Activated CD4-positive, alpha-beta T cell treated with anti-CD3 and anti-CD28 coated beads for 48 hours (primary cell): Measurements from ENCODE around the gene LMX1B.
A peak's percentile ranks its signal among the peaks of the same experiment; 100 is the strongest.

ENCODE experiments used
- DNase-seq: peaks from one replicate; pipeline ENCODE4 v3.0.0-alpha.2; 2020

The LMX1B gene

GRCh38 chr9:126605792-126606482, 7.8 kb upstream of the LMX1B start:
- no peak for DNase-seq

GRCh38 chr9:126606483-126606870, 7.3 kb upstream of the LMX1B start:
- DNase-seq, result no peak

GRCh38 chr9:126607086-126607485, 6.6 kb upstream of the LMX1B start:
- no peak for DNase-seq

DNA sequence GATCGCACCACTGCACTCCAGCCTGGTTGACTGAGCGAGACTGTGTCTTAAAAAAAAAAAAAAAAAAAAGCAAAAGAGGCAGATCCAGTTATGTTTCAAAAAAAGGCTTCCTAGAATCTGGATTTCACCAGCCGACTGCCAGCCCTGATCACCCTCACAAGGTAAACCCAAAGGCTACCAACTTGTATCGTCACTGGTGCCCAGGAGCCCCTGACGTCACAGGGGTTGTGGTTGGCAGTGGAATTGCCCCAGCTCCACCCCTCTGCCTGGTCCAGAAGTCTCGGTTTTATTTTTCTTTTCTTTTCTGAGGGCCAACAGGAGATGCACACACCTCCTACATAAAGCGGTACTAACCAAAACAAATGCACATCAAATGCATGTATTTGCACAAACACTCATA, 6.0 kb upstream of the LMX1B start:
- DNase-seq, result no peak

- DNase-seq, result no peak
Observed at GRCh38 chr9:126608551-126608950, 5.2 kb upstream of the LMX1B start.

GRCh38 chr9:126609191-126609590, 4.5 kb upstream of the LMX1B start:
- DNase-seq, result no peak

DNA sequence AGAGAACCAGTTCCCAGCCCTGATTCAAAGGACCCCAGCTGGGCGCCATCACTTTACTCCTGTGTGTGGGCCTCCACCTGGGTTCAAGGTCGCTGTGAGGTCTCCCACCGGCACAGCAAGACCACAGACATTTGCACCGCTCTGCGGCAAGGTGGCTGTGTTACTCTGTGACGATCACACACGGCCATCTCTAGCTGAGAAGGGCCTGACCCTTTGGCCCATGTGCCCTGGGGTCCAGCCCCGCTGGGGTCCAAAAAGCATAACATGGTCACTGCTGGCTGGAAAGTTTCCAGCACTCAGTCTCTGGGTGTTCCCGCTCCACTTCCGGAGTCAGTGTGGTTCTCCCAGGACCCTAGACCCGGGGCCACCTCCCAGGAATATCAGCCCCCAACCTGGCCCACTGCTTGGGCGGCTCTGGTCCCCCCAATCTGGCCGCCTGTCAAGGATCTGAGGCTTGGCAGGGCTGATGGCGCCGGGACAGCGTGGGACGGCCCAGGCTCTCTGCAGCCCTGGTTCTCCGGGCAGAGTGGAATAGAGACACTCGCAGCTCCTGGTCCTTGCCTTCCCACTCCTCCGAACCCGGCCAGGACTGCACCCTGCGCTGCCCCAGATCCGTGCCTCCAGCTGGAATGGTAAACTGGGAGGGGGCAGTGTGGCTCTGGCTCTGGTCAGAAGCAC, 3.9 kb upstream of the LMX1B start:
- DNase-seq, result no peak

DNA sequence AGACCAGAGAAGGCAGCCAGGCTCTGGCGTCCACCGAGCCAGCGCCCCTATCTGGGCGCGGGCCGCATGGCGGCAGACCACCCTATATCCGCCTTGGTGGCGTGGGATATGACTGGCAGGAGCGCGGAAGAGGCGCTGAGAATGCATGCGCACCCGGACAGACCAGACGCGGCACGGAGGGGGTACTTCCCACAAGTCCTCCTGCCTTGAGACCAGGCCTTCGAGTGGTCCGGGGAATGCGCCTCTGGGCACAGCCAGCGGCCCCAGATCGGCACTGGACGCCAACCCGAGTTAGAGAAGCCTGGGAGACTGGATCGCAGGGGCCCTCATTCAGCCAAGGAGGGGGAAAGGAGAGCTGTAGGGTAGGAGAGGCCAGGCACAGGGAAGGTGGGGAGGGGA, 2.5 kb upstream of the LMX1B start:
- DNase-seq, result no peak

GRCh38 chr9:126611592-126612325, 2.0 kb upstream of the LMX1B start:
- DNase-seq, result peak; percentile 86

DNA sequence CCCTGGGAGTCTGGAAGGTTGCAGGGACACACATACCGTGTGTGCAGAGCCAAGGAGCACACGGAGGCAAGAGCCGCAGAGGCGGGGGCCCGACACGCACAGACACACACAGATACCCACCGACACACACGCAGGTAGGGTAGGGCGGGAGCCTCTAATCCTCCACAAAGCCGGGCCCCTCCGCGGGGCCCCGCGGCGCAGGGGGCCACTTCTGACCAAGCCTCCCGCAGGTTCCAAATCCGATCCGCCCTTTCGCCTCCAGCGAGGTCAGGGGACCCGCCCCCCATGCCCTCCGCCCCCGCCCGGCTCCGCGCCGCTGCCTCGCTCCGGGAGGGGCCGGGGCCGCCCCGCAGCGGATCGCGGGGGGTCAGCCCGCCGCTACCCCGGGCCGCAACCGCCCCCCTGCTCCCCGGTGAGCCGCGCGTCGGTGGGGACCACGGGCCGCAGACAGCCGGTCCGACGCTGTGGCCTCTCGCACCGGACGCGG, 1.4 kb upstream of the LMX1B start:
- DNase-seq, result no peak

- no peak for DNase-seq
Observed at GRCh38 chr9:126612813-126613641, 701 bp upstream of the LMX1B start.

GRCh38 chr9:126614088-126614454, 343 bp downstream of the LMX1B start:
- DNase-seq, result no peak

GRCh38 chr9:126614455-126615244, 922 bp downstream of the LMX1B start:
- no peak for DNase-seq

- peak; percentile 54 for DNase-seq
Observed at GRCh38 chr9:126615245-126615790, 1.6 kb downstream of the LMX1B start.

DNA sequence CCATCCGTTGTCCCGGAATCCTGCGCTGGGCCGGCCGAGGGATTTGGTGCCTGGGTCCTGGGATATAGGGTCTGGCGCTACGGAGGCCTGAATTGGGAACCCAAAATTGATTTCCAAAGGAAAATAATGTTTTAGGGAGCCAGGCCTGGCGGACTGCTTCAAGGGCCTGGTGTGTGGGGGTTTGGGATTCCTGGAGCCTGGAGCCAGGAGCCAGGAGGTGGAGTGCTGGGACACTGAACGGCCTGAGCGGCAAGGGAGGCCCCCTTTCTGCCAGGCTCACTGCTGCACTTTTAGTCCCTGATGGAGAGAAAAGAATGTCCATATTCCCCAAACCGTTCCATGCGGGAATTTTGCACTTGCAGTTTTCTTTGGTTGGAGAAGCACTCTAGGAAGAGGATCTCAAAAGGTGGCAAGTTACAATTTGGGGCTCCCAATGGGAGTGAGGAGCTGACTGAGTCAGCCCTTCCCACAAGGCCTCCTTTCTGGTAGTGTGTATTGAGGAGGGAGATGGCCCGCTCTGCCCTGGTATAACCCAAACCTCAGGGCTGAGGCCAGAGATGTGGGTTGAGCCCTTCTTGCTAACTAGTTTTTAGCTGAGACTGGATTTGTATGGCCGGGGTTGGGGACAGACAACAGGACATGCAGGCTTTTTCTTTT, 2.2 kb downstream of the LMX1B start:
- DNase-seq, result no peak

- no peak for DNase-seq
Observed at GRCh38 chr9:126616521-126616976, 2.8 kb downstream of the LMX1B start.

DNA sequence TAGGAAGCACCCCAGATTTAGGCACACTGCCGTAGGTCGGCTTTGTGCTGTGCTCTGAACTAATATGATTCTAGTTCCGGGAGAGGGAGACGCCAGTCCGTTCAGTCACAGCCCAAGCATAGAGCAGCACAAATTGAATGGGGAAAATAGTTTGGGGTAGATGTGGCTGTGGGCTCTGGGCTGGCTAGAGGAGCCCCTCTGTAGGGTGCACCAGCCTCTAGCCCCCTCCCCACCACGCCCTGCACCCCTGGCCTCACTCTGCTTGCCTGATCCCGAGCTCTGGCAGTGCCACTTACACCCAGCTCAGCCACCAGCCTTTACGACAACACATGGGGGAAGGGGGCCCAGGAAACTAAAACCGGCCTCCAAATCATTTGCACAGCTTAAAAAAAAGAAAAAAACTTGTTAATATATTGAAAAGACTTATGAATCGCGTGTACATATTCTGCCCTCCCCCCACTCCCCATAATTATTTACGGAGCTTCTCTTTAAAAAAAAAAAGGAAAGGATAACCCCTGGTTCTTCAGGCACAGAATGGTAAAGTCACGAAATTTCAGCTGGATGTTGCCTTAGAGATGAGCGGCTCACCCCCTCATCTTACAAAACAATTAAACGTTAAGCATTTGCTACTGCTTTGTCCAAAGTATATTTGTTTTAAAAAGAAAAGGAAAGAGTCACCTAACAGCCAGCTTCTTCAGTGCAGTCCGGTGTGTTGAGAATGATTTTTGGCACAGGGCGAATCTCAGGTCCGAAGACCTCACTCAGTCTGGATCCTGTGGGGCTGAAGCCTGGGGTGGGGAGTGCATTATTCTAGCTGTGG, 3.5 kb downstream of the LMX1B start:
- DNase-seq, result no peak

DNA sequence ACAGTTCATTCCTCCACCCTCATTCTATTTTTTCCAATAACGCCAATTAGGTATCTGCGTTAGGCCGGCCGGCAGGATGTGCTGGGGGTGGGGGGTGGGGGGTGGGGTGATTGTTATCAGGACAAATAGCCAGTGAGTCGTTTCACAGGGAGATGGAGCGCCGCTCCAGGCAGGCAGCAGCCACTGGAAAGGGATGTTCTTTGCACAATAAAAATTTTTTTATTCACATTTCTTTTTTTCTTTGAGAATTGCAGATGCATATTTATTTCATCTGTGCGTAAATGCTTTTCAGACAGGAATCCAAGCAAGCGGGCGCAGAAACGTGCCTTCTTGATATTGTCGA, 4.1 kb downstream of the LMX1B start:
- no peak for DNase-seq

DNA sequence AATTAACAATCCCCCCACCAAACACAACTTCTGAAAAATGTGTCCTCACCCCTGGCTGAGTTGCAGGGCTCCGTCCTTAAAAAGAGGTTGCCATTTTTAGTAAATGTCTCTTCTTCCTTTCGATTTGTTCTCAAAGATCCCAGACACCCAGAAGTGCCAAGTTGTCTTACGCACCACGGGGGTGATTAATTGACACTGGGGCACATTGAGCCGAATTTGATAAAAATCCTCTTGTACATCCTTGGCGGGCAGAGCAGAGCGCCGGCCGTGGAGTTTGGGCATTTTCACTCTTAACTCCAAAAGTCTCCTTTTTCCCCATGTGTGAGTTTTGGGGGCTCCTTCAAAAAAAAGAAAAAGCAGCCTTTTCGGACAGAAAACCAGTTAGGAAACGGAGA, 4.5 kb downstream of the LMX1B start:
- no peak for DNase-seq

DNA sequence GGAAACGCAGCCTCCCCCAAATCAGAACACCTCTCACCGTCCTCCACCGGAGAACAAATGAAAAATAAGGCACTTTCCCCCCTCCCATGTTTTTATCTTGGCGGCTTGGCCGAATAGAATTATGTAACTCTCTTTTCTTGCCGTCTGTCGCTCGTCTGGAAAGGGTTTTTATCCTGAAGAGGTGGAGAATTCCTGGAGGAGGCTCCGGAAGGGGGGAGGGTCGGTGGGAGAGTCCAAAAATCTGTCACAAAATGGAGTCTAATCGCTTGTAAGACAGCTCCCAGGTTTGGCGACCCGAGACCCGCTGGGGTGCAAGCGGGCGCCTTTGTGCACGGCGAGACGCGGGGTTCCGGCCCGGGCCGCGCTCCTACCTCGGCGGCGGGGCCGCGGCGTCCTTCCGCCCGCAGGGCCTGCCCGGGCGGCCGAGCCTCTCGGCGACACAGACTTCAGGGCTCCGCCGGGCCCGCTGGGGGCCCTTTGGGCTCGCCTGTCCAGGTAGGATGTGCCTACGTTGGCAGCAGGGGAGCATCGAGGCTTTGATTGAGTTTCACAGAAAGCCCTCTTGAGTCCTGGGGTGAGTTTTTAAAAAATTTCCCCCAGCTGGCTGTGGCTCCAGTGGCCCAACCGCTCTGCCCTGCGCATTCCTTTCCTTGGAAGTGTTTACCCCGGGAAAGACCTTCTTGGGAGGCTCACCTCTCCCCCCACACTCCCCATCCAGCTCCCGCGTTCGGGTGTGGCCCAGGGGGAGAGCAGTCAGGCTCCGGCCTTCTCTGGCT, 5.0 kb downstream of the LMX1B start:
- DNase-seq, result no peak
